D721Med (cell line): ENCODE data around the gene GLCCI1.
A peak's percentile ranks its signal among the peaks of the same experiment; 100 is the strongest.

ENCODE experiments used
- DNase-seq: peaks from one replicate; pipeline ENCODE4 v3.0.0; 2011; ENCODE audit warnings: low spot score; ENCODE audit not compliant: insufficient read length
- FAIRE-seq: peaks from 2 replicates; lab custom pipeline; 2011; peaks lifted over from hg19 to GRCh38; lab: Jason Lieb, UNC
- TF ChIP-seq, protein P1 (sequence below): IDR thresholded peaks from 2 replicates; pipeline ENCODE4 v1.5.1; 2012; ENCODE audit warnings: mild to moderate bottlenecking, control low read depth; ENCODE audit not compliant: insufficient read depth; ENCODE audit errors: missing control alignments

Gene GLCCI1

DNA sequence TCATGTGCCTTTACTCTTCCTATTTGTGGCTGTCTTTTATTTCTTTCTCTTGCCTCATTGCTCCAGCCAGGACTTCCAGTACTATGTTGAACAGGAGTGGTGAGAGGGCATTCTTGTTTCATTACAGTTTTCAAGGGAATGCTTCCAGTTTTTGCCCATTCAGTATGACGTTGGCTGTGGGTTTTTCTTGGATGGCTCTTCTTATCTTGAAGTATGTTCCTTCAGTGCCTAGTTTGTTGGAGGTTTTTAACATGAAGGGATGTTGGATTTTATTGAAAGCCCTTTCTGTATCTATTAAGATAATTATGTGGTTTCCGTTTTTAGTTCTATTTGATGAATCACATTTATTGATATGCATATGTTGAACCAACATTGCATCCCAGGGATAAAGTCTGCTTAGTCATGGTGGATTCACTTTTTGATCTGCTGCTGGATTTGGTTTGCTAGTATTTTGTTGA lies 96.8 kb downstream of the GLCCI1 start:
- FAIRE-seq (no peak), DNase-seq (no peak)
- TF ChIP-seq, protein P1, sequence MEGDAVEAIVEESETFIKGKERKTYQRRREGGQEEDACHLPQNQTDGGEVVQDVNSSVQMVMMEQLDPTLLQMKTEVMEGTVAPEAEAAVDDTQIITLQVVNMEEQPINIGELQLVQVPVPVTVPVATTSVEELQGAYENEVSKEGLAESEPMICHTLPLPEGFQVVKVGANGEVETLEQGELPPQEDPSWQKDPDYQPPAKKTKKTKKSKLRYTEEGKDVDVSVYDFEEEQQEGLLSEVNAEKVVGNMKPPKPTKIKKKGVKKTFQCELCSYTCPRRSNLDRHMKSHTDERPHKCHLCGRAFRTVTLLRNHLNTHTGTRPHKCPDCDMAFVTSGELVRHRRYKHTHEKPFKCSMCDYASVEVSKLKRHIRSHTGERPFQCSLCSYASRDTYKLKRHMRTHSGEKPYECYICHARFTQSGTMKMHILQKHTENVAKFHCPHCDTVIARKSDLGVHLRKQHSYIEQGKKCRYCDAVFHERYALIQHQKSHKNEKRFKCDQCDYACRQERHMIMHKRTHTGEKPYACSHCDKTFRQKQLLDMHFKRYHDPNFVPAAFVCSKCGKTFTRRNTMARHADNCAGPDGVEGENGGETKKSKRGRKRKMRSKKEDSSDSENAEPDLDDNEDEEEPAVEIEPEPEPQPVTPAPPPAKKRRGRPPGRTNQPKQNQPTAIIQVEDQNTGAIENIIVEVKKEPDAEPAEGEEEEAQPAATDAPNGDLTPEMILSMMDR = no peak

DNA sequence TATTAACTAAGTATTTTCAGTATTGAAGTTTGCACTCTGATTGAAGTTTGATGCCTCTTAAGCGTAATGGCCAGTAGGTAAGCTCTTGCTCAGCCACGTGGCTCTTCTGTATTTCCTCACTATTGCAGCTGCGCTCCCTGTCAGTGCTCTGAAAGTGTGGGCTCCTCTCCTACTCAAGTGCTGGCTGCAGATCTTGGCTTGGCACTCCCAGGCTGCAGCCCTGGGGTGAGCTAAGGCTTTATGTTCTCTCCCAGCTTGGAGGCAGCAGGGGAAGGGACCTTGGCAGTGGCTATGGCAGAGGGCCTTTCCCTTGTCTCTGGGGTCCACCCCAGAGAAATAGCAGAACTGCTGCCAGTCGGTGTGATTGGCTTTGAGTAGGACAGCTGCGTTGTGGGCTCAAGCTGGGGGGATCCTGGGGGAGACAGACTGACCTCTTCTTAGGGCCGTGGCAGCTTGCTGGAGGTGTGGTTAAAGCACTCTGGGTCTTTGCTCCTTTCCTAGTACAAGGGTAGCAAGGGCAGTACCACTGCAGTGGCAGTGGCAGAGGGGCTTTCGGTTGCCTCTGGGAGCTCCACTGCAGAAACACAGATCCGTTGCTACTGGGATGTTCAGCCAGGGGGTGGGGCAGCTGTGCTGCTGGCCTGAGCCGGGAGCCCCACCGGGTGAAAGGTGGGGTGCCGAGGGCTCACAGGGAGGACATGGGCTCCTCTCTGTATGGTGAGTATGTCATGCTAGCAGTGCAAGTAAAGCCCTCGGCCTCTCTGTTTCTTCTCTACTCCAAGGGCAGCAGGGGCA lies 100.5 kb downstream of the GLCCI1 start:
- no peak for FAIRE-seq
- no peak for DNase-seq
- TF ChIP-seq, protein P1 = no peak

DNA sequence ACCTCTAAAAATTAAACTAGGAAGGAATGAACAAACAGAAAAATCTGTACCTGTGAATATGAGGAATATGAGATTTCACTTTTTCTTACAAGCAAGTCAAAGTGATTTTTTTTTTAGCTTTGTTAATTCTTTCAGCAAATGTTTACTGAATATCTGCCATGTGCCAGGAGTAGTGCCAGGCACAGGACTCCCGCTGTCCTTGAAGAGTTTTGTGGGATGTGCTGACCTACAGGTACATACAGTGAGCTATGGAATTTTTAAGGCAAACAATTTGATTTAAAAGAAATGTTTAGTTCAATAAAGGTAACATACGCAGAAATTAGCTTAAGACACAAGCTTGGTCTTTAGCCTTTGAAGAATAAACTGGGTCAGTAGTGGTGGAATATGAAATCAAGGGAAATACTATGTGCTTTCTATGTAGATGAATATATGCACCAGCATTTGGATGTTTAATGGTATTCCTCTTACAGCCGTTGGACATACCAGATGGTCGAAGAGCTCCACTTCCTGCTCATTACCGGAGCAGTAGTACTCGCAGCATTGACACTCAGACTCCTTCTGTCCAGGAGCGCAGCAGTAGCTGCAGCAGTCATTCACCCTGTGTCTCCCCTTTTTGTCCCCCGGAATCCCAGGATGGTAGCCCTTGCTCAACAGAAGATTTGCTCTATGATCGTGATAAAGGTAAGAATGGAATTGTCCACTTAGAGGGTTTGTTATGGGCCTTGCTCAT lies 102.0 kb downstream of the GLCCI1 start:
- TF ChIP-seq, protein P1 = no peak

DNA sequence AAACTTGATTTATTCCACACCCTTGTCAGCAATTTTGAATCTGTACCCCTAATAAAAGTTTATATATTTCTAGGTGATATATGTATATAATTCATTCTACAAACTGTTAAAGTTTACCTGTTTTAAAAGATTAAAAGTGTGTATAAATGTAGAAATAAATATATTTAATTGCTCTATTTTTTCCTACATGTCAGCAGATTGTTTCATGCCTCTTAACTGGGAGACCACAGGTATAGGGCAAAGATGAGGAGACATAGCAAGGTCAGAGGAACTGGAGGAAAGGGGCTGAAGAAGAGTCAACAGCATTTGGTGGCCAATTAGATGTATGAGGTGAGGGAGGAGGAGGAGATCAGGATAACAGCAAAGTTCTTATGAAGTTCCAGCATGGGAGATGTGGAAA lies 109.8 kb downstream of the GLCCI1 start:
- FAIRE-seq = no peak
- TF ChIP-seq, protein P1 = no peak
- DNase-seq = no peak

More for the DNA sequence above, 102.0 kb downstream of the GLCCI1 start:
- no peak for DNase-seq
- FAIRE-seq = no peak

DNA sequence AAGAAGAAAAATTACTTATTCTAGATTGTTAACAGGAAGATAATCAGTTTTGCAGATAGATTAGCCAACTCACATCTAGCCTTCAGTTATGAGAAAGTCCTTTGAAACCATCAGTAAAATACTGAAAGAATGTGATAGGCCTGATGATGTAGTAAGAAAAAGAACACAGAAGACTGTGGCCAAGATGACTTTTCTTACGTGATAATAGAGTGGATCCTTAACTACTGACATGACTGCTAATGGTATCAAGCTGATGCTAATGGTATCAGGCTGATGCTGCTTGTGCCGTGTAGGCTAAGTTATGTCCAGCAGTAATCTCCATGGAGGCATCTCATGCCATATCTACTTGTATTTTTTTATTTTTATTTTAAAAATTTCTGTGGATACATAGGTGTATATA lies 114.2 kb downstream of the GLCCI1 start:
- peak; percentile 6 for FAIRE-seq
- DNase-seq = no peak
- TF ChIP-seq, protein P1 = no peak

DNA sequence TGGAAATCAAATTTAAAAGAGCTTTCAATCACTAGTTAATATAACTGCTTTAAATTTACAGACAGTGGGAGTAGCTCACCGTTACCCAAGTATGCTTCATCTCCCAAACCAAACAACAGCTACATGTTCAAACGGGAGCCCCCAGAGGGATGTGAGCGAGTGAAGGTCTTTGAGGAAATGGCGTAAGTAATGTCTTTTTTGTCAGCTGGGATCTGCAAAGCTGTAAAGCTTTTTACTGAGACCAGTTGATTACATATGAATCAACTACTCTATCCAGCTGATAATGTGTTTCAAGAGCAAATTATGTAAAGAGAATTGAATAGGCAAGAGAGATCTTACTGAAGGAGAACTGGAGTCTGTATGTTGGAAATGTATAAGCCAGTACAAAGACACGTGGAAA lies 116.2 kb downstream of the GLCCI1 start:
- DNase-seq = no peak
- no peak for FAIRE-seq

More for the DNA sequence above, 116.2 kb downstream of the GLCCI1 start:
- TF ChIP-seq, protein P1 = no peak
